Measurements from ENCODE around the gene OVCA2.

DNA sequence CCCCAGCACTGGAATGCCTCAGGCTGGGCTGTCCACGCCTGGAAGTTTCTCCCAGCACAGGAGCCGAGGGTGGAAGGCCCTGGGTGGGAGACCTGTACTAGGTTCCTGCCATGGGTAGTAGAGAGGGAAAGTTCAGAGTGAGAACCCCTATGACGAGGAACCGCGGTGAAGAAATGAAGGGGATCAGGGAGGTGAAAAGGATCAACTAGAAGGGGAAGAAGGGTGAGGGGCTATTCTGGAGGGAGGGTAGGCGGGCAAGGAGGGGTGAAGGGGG, 18.5 kb downstream of the OVCA2 start:
- no peak for TF ChIP-seq EZH2phosphoT487 (conservative IDR thresholded peaks at IDR 0.05; ENCODE audit: low read length)
- TF ChIP-seq, protein P1, sequence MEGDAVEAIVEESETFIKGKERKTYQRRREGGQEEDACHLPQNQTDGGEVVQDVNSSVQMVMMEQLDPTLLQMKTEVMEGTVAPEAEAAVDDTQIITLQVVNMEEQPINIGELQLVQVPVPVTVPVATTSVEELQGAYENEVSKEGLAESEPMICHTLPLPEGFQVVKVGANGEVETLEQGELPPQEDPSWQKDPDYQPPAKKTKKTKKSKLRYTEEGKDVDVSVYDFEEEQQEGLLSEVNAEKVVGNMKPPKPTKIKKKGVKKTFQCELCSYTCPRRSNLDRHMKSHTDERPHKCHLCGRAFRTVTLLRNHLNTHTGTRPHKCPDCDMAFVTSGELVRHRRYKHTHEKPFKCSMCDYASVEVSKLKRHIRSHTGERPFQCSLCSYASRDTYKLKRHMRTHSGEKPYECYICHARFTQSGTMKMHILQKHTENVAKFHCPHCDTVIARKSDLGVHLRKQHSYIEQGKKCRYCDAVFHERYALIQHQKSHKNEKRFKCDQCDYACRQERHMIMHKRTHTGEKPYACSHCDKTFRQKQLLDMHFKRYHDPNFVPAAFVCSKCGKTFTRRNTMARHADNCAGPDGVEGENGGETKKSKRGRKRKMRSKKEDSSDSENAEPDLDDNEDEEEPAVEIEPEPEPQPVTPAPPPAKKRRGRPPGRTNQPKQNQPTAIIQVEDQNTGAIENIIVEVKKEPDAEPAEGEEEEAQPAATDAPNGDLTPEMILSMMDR (IDR thresholded peaks at IDR 0.05; ENCODE audit: insufficient read depth, low read length, poor library complexity, severe bottlenecking), result no peak

Data from SU-DHL-6 (cell line).